GM19193 (cell line): ENCODE data around the gene MRPS5.

ENCODE experiments used
- POLR2A ChIP-seq: IDR thresholded peaks from 4 replicates; pipeline ENCODE4 v1.6.1; 2011; ENCODE audit not compliant: insufficient read depth, insufficient read length; ENCODE audit errors: extremely low read depth

Gene MRPS5

GRCh38 chr2:95048825-95049682 lies 72.6 kb downstream of the MRPS5 start:
- no peak for TF ChIP-seq POLR2A

- TF ChIP-seq POLR2A: no peak
Observed at GRCh38 chr2:95047629-95048510, 73.7 kb downstream of the MRPS5 start.

- no peak for TF ChIP-seq POLR2A
Observed at GRCh38 chr2:95046371-95047112, 75.1 kb downstream of the MRPS5 start.

DNA sequence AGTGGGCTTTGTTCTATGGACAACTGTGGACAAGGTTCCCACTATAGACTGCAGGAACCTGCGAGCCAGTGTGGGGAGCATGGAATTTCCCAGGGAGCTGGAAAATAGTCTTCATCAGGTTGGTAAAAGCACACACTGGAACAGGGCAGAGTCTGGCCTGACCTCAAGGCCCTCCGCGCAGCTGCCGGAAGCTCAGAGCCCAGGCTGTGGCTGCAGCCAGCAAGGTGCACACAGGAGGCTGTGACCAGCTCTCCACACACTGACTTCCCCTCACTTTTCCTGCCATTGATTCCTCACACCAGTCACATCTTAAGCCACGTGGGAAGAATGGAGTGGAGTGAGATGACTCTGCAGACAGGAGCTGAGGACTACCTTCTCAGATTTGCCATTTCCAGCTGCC lies 77.0 kb downstream of the MRPS5 start:
- TF ChIP-seq POLR2A: no peak

DNA sequence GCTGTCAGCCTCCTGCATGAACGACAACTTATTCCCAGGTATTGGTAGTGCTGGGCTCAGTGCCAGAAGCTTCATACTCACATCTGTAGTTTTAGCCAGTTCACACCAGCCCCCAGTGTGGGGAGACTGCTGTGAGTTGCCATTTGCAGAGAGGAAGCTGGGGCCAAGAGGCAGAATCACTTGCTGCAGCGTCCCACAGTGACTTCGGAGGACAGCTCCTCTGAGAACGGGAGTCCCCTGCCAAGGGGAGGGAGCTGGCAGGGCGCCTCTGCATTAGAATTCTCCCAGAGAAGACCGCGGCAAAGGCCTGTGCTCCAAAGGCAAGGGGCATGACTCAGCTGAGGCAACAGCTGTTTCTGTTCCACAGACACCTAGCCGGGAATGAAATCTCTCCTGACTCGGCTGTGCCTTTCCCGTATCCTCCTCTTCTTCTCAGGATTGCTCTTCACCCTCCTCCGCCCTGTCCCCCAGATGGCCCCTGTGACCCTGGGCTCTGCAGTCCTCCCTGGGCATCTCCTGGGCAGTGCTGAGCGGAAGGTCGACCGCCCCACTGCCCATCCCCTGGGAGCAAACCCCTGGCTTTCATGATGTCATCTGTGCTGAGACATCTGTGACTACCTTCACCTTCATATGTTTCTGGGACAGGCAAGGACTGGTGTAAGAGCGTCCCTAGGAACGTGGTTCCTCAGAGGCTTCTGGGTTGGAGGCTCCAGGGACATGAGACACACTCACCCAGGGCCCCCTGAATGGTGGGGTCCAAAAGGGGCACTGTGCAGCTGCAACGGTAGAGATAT lies 78.1 kb downstream of the MRPS5 start:
- TF ChIP-seq POLR2A: no peak

- no peak for TF ChIP-seq POLR2A
Observed at GRCh38 chr2:95042472-95043271, 78.9 kb downstream of the MRPS5 start.

- no peak for TF ChIP-seq POLR2A
Observed at GRCh38 chr2:95041824-95042442, 79.7 kb downstream of the MRPS5 start.

- no peak for TF ChIP-seq POLR2A
Observed at GRCh38 chr2:95041060-95041823, 80.4 kb downstream of the MRPS5 start.

- no peak for TF ChIP-seq POLR2A
Observed at GRCh38 chr2:95040426-95040825, 81.2 kb downstream of the MRPS5 start.

GRCh38 chr2:95039978-95040377 lies 81.6 kb downstream of the MRPS5 start:
- no peak for TF ChIP-seq POLR2A

DNA sequence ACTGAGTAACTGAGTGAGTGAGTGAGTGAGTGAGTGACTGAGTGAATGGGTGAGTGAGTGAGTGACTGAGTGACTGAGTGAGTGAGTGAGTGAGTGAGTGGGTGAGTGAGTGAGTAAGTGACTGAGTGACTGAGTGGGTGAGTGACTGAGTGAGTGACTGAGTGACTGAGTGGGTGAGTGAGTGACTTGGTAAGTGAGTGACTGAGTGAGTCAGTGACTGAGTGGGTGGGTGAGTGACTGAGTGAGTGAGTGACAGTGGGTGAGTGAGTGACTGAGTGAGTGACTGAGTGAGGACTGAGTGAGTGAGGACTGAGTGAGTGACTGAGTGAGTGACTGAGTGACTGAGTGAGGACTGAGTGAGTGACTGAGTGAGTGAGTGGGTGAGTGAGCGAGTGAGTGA lies 82.2 kb downstream of the MRPS5 start:
- no peak for TF ChIP-seq POLR2A

DNA sequence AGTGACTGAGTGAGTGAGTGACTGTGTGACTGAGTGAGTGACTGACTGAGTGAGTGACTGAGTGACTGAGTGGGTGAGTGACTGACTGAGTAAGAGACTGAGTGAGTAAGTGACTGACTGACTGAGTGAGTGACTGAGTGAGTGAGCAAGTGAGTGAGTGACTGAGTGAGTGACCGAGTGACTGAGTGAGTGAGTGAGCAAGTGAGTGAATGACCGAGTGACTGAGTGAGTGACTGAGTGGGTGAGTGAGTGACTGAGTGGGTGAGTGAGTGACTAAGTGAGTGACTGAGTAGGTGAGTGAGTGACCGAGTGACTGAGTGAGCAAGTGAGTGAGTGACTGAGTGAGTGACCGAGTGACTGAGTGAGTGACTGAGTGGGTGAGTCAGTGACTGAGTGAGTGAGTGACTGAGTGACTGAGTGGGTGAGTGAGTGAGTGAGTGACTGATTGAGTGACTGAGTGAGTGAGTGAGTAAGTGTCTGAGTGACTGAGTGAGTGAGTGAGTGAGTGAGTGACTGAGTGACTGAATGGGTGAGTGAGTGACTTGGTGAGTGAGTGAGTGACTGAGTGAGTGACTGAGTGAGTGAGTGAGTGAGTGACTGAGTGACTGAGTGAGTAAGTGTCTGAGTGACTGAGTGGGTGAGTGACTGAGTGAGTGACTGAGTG lies 82.8 kb downstream of the MRPS5 start:
- TF ChIP-seq POLR2A: no peak

DNA sequence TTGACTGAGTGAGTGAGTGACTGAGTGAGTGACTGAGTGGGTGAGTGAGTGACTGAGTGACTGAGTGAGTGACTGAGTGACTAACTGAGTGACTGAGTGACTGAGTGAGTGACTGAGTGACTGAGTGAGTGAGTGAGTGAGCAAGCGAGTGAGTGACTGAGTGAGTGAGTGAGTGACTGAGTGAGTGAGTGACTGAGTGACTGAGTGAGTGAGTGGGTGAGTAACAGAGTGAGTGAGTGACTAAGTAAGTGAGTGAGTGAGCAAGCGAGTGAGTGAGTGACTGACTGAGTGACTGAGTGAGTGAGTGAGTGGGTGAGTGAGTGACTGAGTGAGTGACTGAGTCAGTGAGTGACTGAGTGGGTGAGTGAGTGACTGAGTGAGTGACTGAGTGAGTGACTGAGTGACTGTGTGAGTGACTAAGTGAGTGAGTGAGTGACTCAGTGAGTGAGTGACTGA lies 84.2 kb downstream of the MRPS5 start:
- no peak for TF ChIP-seq POLR2A
